HepG2 (cell line): ENCODE data around the gene CHDH. TPM values are rescaled to one million over a fixed set of nuclear protein-coding genes. Genes with fewer than 3 reads are reported as not detected.
A peak's percentile ranks its signal among the peaks of the same experiment; 100 is the strongest.

ENCODE experiments used
- ADNP ChIP-seq: sonication (generic); formaldehyde crosslinking; IDR thresholded peaks from 2 replicates; pipeline ENCODE4 v1.4.0; 2020; ENCODE audit warnings: missing genetic modification reagents
- CSRNP1 ChIP-seq: sonication (generic); formaldehyde crosslinking; IDR thresholded peaks from 2 replicates; pipeline ENCODE4 v1.8.1; 2023; ENCODE audit warnings: mild to moderate bottlenecking, missing genetic modification reagents
- E2F5 ChIP-seq: sonication (generic); formaldehyde crosslinking; conservative IDR thresholded peaks from 2 replicates; pipeline ENCODE4 v1.4.0; 2020; ENCODE audit warnings: missing genetic modification reagents
- FOXJ3 ChIP-seq: sonication (generic); formaldehyde crosslinking; IDR thresholded peaks from 2 replicates; pipeline ENCODE4 v1.4.0; 2020; ENCODE audit warnings: missing genetic modification reagents, mild to moderate bottlenecking, borderline replicate concordance
- GRHL1 ChIP-seq: sonication (generic); formaldehyde crosslinking; conservative IDR thresholded peaks from 2 replicates; pipeline ENCODE4 v1.8.0; 2022; ENCODE audit warnings: missing genetic modification reagents
- GZF1 ChIP-seq: sonication (generic); formaldehyde crosslinking; IDR thresholded peaks from 2 replicates; pipeline ENCODE4 v1.5.1; 2020; ENCODE audit warnings: mild to moderate bottlenecking, missing genetic modification reagents
- HCFC1 ChIP-seq: fragments of 150-350 bp; IDR thresholded peaks from 2 replicates; pipeline ENCODE4 v1.6.1; 2014; ENCODE audit warnings: low read depth, low read length
- HOXA5 ChIP-seq: sonication (generic); formaldehyde crosslinking; IDR thresholded peaks from 2 replicates; pipeline ENCODE4 v1.4.0; 2020; ENCODE audit warnings: missing genetic modification reagents
- KAT8 ChIP-seq: IDR thresholded peaks from 2 replicates; pipeline ENCODE4 v1.6.1; 2016; ENCODE audit warnings: missing genetic modification reagents, missing compliant biosample characterization
- KMT2B ChIP-seq: IDR thresholded peaks from 2 replicates; pipeline ENCODE4 v1.6.1; 2016; ENCODE audit warnings: missing genetic modification reagents, missing compliant biosample characterization
- NR1H2 ChIP-seq: sonication (generic); formaldehyde crosslinking; IDR thresholded peaks from 2 replicates; pipeline ENCODE4 v1.8.1; 2022; ENCODE audit warnings: low read depth, missing genetic modification reagents, borderline replicate concordance
- TARDBP ChIP-seq: sonication (generic); formaldehyde crosslinking; IDR thresholded peaks from 2 replicates; pipeline ENCODE4 v1.8.0; 2022; ENCODE audit warnings: mild to moderate bottlenecking, missing genetic modification reagents
- THRA ChIP-seq: sonication (generic); formaldehyde crosslinking; IDR thresholded peaks from 2 replicates; pipeline ENCODE4 v1.4.0; 2020; ENCODE audit warnings: missing genetic modification reagents, borderline replicate concordance
- YY1 ChIP-seq: IDR thresholded peaks from 2 replicates; pipeline ENCODE4 v1.6.1; 2011; ENCODE audit warnings: low read length, low read depth, moderate library complexity, mild to moderate bottlenecking; ENCODE audit not compliant: insufficient read depth, insufficient replicate concordance
- ZBTB3 ChIP-seq: sonication (generic); formaldehyde crosslinking; IDR thresholded peaks from 2 replicates; pipeline ENCODE4 v1.4.0; 2020; ENCODE audit warnings: low read depth, mild to moderate bottlenecking, moderate library complexity, missing genetic modification reagents, borderline replicate concordance
- ZFP37 ChIP-seq: sonication (generic); formaldehyde crosslinking; IDR thresholded peaks from 2 replicates; pipeline ENCODE4 v1.4.0; 2020; ENCODE audit warnings: missing genetic modification reagents, borderline replicate concordance
- ZFP91 ChIP-seq: sonication (generic); formaldehyde crosslinking; IDR thresholded peaks from 2 replicates; pipeline ENCODE4 v1.9.0; 2022; ENCODE audit warnings: missing genetic modification reagents, mild to moderate bottlenecking, borderline replicate concordance
- ZFYVE20 ChIP-seq: sonication (generic); formaldehyde crosslinking; IDR thresholded peaks from 2 replicates; pipeline ENCODE4 v1.8.0; 2023; ENCODE audit warnings: low read depth, mild to moderate bottlenecking, moderate library complexity, missing genetic modification reagents, borderline replicate concordance
- ZNF235 ChIP-seq: sonication (generic); formaldehyde crosslinking; IDR thresholded peaks from 2 replicates; pipeline ENCODE4 v1.8.1; 2023; ENCODE audit warnings: mild to moderate bottlenecking, missing genetic modification reagents, borderline replicate concordance
- ZNF274 ChIP-seq: sonication (generic); formaldehyde crosslinking; IDR thresholded peaks from 2 replicates; pipeline ENCODE4 v1.5.1; 2020; ENCODE audit warnings: mild to moderate bottlenecking, missing genetic modification reagents
- ZNF343 ChIP-seq: sonication (generic); formaldehyde crosslinking; IDR thresholded peaks from 2 replicates; pipeline ENCODE4 v1.4.0; 2020; ENCODE audit warnings: mild to moderate bottlenecking, missing genetic modification reagents
- ZNF629 ChIP-seq: sonication (generic); formaldehyde crosslinking; conservative IDR thresholded peaks from 2 replicates; pipeline ENCODE4 v1.5.0; 2020; ENCODE audit warnings: missing genetic modification reagents
- polyA plus RNA-seq, 8 experiments: library from polyadenylated mRNA; depleted of rRNA in 3 of 8; stranded (reverse) in 7 of 8; unstranded in 1 of 8; fragments of >200 nt; fragmentation: Illumina TruSeq in 4 of 8; extraction: Trizol in 4 of 8; gene quantifications; 2 replicates each; pipeline versions ENCODE4 v1.2.1 to v1.2.3, GENCODE V29; 2011 to 2016; ENCODE audit warnings: low read depth in 4 of 8, missing spikeins in 1 of 8, mixed read lengths in 1 of 8; ENCODE audit not compliant: insufficient read depth in 1 of 8
- total RNA-seq, 5 experiments: library from RNA; depleted of rRNA; stranded (reverse); fragments of >200 nt; fragmentation: Illumina TruSeq; extraction: Trizol; gene quantifications; 2 replicates each; pipeline ENCODE4 v1.2.3, GENCODE V29; 2016; ENCODE audit warnings: low read depth in 1 of 5

Gene CHDH
- total and polyA plus RNA-seq, 2 of the 13 experiments (the other 11 are each of a cell fraction or from before 2014, with no cell fraction given), result 28.1 to 48.9 TPM

- TF ChIP-seq GRHL1 (CRISPR knock-in tag) (no peak), CSRNP1 (CRISPR knock-in tag) (no peak), E2F5 (CRISPR knock-in tag) (no peak), ZNF235 (CRISPR knock-in tag) (0 out of 2 replicates have a peak, but pooled peaks have one; percentile 8), NR1H2 (CRISPR knock-in tag) (no peak), TARDBP (CRISPR knock-in tag) (no peak), ZBTB3 (CRISPR knock-in tag) (no peak), GZF1 (CRISPR knock-in tag) (no peak), ZFYVE20 (CRISPR knock-in tag) (no peak), YY1 (no peak), HOXA5 (CRISPR knock-in tag) (no peak; the same call in 1 of the 2 replicates), KMT2B (CRISPR knock-in tag) (no peak), ZNF274 (no peak), ZNF343 (CRISPR knock-in tag) (no peak), ZNF629 (CRISPR knock-in tag) (peak; percentile 91), FOXJ3 (CRISPR knock-in tag) (no peak), KAT8 (CRISPR knock-in tag) (peak; percentile 21; the same call in 1 of the 2 replicates), THRA (CRISPR knock-in tag) (no peak), HCFC1 (no peak), ZFP91 (CRISPR knock-in tag) (no peak; the same call in 1 of the 2 replicates), ADNP (CRISPR knock-in tag) (no peak), ZFP37 (CRISPR knock-in tag) (no peak)
Observed at GRCh38 chr3:53845103-53845880, 927 bp downstream of the CHDH start (continued).
